Measurements from ENCODE around the gene PIM1.
"Not testable (repeated sequence)": the region's sequence is repeated elsewhere in the genome, so short reads cannot be mapped to it uniquely, and the experiment has no call there.

Gene PIM1

GRCh38 chr6:37126493-37126958, 43.4 kb upstream of the PIM1 start:
- POLR2A ChIA-PET = no interaction called here
- no peak for DNase-seq (ENCODE audit: low read depth, low spot score)
- no peak for TF ChIP-seq CTCF (IDR thresholded peaks at IDR 0.05; ENCODE audit: insufficient read depth, low read length, missing control alignments)
- H3K4me3 ChIP-seq (ENCODE audit: low read depth, low read length) = no peak overlapping the region
- CTCF ChIA-PET = interaction anchor here (0.8 to 1.2 kb wide), 4 partner anchors 20 to 76 kb away, joined by 3 read pairs; no protein-coding TSS in a partner anchor

GRCh38 chr6:37126961-37127616, 42.9 kb upstream of the PIM1 start:
- POLR2A ChIA-PET = no interaction called here
- no peak for TF ChIP-seq CTCF (IDR thresholded peaks at IDR 0.05; ENCODE audit: insufficient read depth, low read length, missing control alignments)
- DNase-seq (ENCODE audit: low read depth, low spot score) = no peak
- CTCF ChIA-PET = interaction anchor here (0.8 to 2.3 kb wide), 4 partner anchors 16 to 97 kb away, joined by 3 to 16 read pairs (median 4); partner anchors contain the start of gene PIM1
- no peak overlapping the region for H3K4me3 ChIP-seq (ENCODE audit: low read depth, low read length)

GRCh38 chr6:37127961-37128862, 41.7 kb upstream of the PIM1 start:
- ChIA-PET CTCF (interaction anchor here (0.9 to 2.3 kb wide), 6 partner anchors 18 to 98 kb away, joined by 3 to 16 read pairs (median 6); partner anchors contain the start of gene PIM1), POLR2A (interaction anchor here (1.0 to 1.4 kb wide), 3 partner anchors 9 to 41 kb away, joined by 3 to 6 read pairs (median 5); no protein-coding TSS in a partner anchor)
- H3K4me3 ChIP-seq (ENCODE audit: low read depth, low read length) = no peak overlapping the region
- TF ChIP-seq CTCF (IDR thresholded peaks at IDR 0.05; ENCODE audit: insufficient read depth, low read length, missing control alignments) = no peak
- DNase-seq (ENCODE audit: low read depth, low spot score) = peak; percentile 49

GRCh38 chr6:37128863-37129443, 41.0 kb upstream of the PIM1 start:
- POLR2A ChIA-PET = interaction anchor here (1.0 to 1.4 kb wide), 3 partner anchors 9 to 40 kb away, joined by 3 to 6 read pairs (median 5); no protein-coding TSS in a partner anchor
- DNase-seq (ENCODE audit: low read depth, low spot score); H3K4me3 ChIP-seq (ENCODE audit: low read depth, low read length): not testable (repeated sequence)
- CTCF ChIA-PET = interaction anchor here (1.3 to 2.3 kb wide), 5 partner anchors 18 to 83 kb away, joined by 4 to 16 read pairs (median 6); partner anchors contain the start of gene PIM1

GRCh38 chr6:37129566-37129965, 40.4 kb upstream of the PIM1 start:
- no peak for TF ChIP-seq CTCF (IDR thresholded peaks at IDR 0.05; ENCODE audit: insufficient read depth, low read length, missing control alignments)
- ChIA-PET CTCF (interaction anchor here (1.2 to 2.8 kb wide), 5 partner anchors 11 to 101 kb away, joined by 3 to 16 read pairs (median 6); partner anchors contain the start of gene PIM1), POLR2A (interaction anchor here (0.5 to 1.4 kb wide), 2 partner anchors 13 to 31 kb away, joined by 4 to 5 read pairs; no protein-coding TSS in a partner anchor)
- DNase-seq (ENCODE audit: low read depth, low spot score) = no peak
- H3K4me3 ChIP-seq (ENCODE audit: low read depth, low read length) = no peak overlapping the region

GRCh38 chr6:37130704-37131103, 39.2 kb upstream of the PIM1 start:
- no peak for DNase-seq (ENCODE audit: low read depth, low spot score)
- no peak for TF ChIP-seq CTCF (IDR thresholded peaks at IDR 0.05; ENCODE audit: insufficient read depth, low read length, missing control alignments)
- ChIA-PET POLR2A (interaction anchor here (1.0 to 1.4 kb wide), 2 partner anchors 30 to 39 kb away, joined by 3 to 4 read pairs; partner anchors contain the start of gene PIM1), CTCF (interaction anchor here (0.9 to 2.8 kb wide), 6 partner anchors 10 to 112 kb away, joined by 3 to 11 read pairs (median 4); no protein-coding TSS in a partner anchor)
- H3K4me3 ChIP-seq (ENCODE audit: low read depth, low read length) = no peak overlapping the region

All from AG04449 (cell line).